GM19238 (cell line): ENCODE results near the gene CERS6.
"Not testable (repeated sequence)": the region's sequence is repeated elsewhere in the genome, so short reads cannot be mapped to it uniquely, and the experiment has no call there.

Experiments
- DNase-seq: peaks from one replicate; pipeline ENCODE4 v3.0.0; 2011; ENCODE audit warnings: low spot score; ENCODE audit not compliant: insufficient read length

CERS6 gene

DNA sequence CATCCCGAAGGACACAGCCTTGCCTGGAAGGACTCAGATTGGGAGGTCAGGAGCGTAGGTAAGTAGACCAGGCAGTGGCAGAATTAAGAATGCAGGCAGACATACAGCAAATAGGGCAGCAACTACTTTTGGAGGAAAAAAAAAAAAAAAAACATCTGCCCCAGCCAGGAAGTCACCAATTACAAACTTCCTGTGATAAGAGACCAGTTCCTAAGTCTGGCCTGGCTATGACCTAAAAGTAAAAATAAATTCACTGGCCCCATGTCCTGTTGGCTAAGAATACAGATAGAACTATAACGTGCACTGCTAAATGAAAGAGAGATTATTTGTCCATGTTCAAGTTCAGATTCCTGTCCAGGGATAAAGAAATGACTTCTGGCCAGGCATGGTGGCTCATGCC lies 301.2 kb downstream of the CERS6 start:
- no peak for DNase-seq

DNA sequence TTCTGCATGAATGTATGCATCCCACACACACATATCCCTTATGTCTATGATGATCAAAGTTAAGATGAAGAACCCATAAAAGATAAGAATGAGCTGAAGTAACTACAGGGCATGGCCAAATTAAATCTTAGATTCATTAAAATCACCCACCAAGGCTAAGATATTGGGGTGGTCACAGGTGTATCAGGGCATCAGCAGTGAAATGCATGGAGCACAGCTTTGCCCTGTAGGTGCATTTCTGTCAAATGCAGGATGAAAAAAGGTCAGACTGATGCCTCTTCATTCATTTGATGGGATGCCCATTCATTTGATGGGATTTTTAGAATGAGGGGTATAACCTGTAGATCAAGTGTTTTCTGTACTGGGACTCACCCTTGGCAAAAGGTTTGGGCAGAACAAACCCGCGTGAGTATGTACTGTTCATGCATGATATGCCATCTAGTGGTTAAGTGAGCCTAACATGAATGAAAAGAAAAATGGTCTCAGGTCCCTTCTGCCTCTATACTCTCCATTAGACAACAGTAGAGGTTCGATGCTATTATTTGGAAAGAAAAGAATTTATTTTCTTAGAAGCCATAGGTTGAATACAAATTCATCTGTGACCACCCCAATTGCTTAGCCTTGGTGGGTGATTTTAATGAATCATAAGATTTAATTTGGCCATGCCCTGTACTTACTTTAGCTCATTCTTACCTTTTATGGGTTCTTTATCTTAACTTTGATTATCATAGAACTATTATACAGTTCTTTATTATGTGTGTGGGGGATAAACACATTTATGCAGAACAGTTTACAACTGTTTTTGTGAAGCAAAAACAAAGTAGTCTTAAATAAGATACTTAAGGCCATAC lies 303.1 kb downstream of the CERS6 start:
- no peak for DNase-seq

DNA sequence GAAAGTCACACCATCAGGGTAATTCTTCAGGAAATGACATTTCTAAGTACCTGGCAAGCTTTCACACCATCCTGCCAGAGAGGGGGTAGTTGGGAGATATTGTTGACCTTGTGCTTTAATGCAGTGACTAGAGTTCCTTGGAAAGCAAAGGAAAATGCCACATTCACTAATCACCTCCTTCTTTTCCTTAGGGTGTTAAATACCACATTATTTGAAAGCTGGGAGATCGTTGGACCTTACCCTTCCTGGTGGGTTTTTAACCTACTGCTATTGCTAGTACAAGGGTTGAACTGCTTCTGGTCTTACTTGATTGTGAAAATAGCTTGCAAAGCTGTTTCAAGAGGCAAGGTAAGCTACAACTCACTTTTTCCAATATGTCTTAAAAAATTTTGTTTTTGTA lies 309.3 kb downstream of the CERS6 start:
- no peak for DNase-seq

DNA sequence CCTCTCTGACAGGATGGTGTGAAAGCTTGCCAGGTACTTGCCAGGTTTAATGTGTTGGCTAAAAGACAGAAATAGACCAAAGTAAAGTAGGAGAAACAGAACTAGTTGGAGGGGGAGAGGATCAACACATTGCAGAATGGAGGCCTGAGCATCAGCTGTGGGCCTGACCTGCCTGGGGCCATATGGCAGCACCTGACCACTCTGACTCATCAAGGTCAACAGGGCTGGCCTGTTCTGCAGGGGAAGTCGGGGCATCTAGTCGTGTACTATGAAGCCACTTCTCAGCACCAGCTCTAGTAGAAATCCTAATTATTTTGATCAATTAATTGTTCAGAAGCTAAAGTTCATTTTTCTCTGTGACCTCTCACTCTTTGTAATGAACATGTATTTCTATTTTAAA lies 310.5 kb downstream of the CERS6 start:
- no peak for DNase-seq

DNA sequence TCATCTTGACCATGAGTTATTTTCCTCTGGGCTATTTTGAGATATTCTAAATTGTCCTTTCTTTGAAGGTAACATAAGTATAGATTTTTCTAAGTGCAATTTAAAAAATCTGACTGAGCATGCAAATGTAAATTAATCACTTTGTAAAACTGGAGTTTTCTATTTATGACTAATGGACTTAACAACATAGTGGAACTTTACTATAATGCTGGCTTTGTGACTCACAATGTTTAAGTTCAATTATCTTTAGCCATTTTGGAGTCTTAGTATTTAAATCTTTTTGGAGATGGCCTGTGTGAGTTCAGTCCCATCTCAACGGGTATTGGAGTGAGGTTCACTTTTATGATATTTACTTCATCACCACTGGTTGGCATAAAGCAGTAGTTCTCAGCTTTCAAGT lies 311.2 kb downstream of the CERS6 start:
- DNase-seq: no peak

DNA sequence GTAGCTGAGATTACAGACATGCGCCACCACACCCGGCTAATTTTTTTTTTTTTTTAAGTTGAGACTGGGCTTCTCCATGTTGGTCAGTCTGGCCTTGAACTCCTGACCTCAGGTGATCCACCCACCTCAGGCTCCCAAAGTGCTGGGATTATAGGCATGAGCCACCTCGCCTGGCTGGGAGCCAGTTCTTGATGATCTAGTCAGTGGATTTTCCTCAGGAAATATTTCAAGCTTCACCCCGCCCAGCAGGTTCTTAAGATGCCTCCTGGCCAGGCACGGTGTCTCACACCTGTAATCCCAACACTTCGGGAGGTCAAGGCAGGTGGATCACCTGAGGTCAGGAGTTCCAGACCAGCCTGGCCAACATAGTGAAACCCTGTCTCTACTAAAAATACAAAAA lies 312.3 kb downstream of the CERS6 start:
- DNase-seq: not testable (repeated sequence)

DNA sequence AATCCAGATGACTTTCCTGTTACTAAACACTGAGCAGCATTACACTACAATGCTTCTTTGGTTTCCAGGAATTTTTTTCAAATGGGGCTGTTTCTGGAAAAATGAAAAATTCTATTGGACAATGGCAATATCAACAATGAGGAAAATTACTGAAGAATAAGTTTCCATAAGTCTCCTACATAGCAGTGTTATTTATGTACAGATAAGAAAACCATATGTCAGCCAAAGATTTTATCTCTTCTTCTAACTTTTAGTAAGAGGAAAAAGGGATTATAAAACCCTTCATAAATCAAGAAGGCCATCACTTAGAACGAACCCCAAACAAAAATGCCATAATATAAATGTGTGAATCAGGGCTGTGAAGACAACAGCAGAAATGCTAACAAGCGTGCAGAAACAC lies 314.7 kb downstream of the CERS6 start:
- DNase-seq: no peak

DNA sequence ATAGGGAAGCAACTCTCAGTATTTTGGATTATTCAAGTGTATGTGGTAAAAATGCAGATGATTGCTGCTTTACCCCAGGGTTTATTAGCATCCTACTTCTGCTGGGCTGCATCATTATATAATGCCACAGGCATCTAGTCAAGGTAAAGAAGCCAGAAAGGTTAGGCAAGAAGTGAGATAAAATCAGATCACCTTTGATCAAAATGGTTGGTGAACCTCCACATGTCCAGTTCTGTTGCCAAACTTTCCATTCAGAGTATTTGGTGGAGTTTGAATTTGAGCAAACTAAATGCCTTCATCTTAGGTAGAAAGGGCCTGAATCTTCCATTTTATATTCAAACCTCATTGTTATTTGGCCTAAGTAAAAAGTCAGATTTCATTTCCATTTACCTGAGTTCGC lies 316.6 kb downstream of the CERS6 start:
- no peak for DNase-seq

DNA sequence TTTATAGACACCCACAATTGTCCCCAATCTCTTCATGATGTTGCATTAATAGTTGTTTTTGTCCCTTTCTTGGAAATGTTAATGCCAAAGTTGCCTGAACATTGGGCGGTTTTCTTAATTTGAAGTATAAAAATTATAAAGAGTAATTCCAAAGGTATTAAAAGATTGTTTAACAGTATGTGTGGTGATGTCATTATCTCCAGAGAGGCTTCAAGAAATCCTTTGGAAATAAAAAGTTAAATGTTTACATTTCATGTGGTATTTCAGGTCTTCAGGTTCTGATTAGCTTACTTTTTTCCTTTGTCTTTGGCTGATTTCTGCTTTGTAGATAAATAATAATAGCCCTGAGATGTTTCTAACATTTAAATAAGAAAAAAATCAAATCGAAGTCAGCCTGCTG lies 317.1 kb downstream of the CERS6 start:
- DNase-seq: no peak

DNA sequence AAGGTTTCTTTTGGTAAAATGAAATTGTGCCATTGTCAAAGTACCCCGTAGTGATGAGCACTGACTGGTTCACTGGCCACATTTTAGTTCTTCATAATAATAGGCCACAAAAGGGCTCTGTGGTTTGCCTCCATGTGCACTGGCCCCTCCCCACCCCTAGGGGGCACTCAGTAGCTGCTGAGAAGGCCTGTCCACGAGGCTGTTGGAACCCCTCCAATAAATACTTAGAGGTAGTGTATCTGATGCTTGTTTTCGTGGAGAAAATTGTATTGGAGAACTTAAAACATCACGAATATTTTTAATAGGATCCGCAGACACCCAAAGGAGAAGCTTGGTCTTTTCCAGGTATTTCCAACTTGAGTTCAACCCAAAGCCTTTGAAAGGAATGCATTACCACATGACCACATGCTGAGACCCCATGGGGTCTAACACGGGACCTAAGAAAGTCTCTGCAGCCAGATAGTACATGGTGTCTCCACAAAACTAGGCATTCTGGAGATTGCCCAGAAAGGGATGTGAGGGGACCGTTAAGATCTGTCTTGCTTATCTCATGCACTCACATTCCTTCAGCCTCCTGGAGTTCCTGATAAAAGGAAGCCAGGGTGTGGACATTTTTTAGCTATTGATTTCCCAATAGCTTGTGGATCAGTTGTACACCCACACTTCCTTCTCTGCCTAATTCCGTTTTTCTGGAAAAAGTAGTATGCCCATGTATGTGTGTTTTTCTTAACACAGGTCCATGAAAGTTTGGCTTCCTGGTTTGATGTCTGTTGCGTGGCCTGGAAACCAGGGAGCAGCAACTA lies 317.8 kb downstream of the CERS6 start:
- peak; percentile 7 for DNase-seq

DNA sequence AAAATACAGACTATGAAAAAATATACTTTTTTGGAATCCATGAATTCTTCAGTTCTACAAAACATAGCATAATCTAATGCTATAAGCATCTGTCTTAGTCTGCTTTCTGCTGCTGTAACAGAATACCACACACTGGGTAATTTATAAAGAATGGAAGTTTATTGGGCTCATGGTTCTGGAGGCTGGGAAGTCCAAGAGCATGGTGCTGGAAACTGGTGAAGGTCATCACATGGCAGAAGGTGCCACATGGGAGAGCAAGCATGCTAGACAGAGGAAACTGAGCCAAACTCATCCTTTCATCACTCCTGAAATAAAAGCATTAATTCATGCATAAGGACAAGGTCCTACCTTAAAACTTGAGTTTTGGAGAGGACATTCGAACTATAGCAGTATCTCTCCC lies 319.8 kb downstream of the CERS6 start:
- no peak for DNase-seq

DNA sequence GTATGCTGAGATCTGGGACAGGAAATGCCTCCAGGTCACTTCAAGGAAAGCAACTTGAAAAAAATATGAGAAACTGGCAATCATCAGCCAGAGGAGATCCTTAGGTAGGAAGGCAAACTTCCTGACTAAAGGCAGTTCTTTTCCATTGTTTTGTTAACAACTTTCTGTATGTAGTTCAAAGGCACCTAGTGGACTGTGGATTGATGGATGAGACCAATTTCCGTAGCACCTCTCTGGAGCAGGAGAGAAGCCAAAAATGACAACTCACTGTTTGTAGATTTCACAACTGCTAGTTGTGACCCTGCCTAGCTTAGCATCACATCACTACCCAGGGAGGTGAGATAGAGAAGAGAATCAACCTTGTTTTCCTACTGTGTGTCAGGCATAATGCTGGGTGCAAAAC lies 324.6 kb downstream of the CERS6 start:
- DNase-seq: no peak

DNA sequence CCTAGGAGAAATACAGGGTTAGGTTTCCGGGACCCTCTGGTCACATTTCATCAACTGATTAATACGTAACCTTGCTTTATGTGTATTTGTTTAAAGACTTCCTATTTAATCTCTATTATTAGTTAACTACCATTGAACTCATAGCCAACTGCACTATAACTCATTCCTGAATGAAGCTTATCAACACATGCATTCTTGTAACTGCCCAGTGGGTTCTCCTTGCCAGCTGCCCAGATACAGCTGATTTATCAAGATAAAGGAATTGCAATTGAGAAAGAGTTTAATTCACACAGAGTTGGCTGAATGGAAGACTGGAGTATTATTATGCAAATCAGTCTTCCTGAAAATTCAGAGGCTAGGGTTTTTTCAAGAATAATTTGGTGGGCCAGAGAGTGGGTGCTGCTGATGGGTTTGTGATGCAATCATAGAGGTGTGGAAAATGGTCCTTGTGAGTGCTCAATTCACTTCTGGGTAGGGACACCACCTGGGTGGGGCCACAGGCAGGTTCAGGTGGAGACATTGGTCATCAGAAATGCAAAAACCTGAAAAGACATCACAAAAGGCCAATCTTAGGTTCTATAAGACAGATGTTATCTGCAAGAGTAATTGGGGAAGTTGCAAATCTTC lies 325.2 kb downstream of the CERS6 start:
- DNase-seq: no peak

DNA sequence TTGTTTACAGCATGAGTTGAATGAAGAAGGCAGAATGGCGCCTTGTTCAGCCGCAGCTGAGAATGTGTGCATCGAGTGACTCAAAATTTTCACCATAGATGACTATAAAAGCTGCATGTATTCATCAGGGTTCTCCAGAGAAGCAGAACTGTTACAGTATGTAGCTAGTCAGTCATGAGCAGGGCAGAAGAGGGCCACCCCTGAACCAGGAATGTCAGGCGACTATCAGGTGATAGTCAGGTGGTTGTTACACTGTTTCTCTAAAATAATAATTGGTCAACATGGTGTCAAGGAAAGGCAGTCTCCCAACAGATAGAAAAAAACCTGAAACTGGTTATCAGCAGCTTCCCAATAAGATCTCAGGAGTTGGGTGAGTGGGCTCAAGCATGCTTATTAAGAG lies 326.2 kb downstream of the CERS6 start:
- DNase-seq: no peak

DNA sequence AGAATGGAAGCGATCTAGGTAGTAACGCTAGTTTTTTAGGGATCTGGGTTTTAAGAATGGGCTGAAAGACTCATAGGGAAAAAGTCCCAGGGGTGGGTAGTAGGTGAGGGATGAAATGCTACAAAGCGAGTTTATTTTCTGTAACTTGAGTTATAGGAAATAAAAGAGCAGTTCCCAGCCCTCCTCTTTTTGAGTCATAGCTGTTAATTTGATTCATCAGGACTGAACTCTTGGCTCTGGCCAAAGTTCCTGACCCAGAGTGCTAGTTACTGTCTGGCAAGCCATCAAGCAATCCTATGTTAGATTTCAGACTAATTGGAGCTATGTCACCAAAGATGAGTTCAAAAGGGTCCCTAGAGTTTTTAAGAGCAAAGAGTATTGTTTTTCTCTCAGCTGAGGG lies 328.9 kb downstream of the CERS6 start:
- DNase-seq: no peak

DNA sequence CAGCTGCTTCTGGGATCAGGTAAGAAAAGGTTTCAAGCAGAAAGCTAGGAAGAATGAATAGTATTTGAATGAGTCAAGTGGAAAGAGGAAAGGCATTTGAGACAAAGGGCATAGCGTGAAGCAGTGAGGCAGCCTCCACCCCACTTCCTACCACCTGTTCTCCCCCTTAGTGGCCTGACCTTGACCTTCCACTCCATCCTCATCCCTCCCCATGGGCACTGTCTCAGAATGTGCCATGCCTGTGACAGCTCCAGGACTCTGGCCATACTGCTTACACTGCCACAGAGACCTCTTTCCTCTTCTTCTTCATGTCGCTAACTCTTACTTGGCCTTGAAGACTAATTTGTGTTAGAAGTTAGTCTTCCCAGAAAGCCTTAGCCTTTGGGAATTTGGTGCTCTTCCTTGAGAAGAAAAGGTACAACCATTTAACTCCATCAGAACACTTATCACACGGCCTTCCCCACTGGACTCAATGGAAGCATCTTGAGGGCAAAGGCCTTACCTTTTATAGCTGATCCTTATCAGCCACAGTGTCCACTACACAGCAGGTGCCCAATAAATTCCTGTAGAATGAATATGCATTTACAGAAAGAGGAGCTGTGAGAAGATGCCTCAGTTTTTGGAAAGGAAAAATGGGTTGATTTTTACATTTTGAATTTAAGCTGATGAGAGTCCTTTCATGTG lies 331.2 kb downstream of the CERS6 start:
- DNase-seq: no peak

DNA sequence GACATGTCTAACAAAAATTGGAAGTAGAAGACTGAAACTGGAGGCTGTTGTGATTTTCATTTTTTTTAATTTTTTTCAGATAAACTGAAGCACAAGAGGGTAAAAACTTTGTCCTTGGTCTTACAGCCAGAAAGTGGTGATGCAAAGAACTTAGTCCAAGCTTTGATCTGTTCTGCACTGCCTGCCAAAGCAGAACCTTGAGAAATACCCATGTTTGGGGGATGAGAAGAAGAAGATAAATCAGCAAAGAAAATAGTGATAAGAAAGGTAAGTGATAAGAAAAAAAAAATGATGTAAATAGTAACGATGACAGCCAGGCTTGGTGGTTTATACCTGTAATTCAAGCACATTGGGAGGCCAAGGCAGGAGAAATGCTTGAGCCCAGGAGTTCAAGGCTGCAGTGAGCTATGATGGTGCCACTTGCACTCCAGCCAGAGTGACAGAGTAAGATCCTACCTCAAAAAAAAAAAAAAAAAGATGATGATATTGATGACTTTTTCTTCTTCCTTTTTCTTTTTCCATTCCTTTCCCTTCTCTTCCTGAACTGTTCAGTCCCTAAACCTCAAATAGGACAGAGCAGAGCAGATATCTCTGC lies 331.8 kb downstream of the CERS6 start:
- DNase-seq: no peak

DNA sequence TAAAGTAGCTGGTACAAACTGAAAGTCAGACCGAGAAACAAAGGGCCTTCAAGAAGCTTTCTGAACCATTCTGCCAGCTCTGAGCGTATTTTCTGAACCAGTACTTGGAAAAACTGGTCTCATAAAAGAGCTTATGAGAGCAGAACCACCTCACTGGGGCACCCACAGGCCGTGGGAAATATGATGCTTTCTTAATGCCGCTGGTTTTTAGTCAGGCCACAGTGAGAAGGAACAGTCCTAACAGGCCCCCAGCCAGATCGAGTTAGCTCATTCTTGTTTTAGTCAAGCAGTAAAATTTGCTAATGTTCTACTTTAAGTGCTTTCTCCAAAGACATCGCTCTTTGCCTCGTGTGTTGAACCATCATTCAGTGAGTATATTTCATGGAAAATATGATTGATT lies 333.7 kb downstream of the CERS6 start:
- no peak for DNase-seq

DNA sequence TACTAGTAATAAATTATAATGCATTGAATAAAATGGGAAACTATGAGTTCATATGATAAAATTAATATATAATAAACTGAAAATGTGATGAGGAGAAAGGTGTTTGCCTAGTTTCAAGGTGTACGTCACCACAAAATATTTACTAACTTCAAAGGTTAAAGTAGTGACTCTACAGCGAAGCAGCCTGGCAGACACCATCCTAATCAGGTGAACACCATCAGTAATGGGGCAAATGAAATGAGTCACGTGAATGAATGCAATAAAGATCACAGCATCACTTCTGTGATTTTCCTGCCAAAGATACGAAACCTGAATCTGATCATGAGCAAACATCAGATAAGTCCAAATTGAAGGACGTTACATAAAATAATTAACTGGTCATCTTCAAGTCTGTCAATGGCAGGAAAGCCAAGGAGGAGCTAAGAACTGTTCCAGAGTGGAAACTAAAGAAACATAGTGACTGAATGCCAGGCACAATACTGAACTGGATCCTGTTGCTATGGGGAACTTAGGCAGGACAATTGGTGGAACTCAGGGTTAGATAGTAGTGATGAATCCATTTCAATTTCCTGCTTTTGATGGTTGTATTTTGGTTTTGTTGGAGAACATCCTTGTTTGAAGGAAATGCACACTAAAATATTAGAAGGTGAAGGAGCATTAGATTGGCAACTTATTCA lies 334.3 kb downstream of the CERS6 start:
- DNase-seq: no peak

DNA sequence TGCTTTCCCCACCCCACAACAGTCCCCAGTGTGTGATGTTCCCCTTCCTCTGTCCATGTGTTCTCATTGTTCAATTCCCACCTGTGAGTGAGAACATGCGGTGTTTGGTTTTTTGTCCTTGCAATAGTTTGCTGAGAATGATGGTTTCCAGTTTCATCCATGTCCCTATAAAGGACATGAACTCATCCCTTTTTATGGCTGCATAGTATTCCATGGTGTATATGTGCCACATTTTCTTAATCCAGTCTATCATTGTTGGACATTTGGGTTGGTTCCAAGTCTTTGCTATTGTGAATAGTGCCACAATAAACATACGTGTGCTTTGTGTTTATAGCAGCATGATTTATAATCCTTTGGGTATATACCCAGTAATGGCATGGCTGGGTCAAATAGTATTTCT lies 335.1 kb downstream of the CERS6 start:
- DNase-seq: not testable (repeated sequence)

DNA sequence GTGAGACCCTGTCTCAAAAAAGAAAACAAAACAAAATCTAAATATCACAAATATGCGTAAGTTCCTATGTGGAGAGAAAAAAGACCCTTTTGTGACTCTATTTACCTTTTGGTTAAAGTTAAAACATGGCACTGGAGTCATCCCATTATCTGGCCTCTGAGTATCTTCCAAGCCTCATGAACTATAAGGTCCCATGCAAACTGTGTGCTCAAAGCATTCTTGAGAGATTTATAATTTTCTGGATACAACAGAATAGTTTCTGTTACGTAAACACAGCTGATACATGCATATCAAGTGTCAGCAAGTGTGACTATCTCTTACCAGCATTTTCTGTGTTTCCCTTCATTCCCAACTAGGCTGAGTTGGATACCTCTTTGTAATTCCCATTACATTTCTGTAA lies 337.5 kb downstream of the CERS6 start:
- DNase-seq: no peak
